Measurements from ENCODE around the gene AIFM3.

- TF ChIP-seq POLR2A (IDR thresholded peaks at IDR 0.05; ENCODE audit: low read length) (no peak), GATA1 (IDR thresholded peaks at IDR 0.05; ENCODE audit: low read depth, low read length) (no peak)
Measured at GRCh38 chr22:21028277-21029251, 61.5 kb downstream of the AIFM3 start.
